MM.1S (cell line): Measurements from ENCODE around the gene STK32C.

ENCODE experiments used
- EZH2 ChIP-seq: fragments of 300-600 bp; sonication (generic); optimal IDR thresholded peaks from 2 replicates; pipeline ENCODE3; 2017; ENCODE audit warnings: low read depth, mild to moderate bottlenecking, antibody characterized with exemption, low read length, mixed read lengths
- EZH2phosphoT487 ChIP-seq: fragments of 300-600 bp; sonication (generic); IDR thresholded peaks from 2 replicates; pipeline ENCODE4 v1.6.1; 2018; ENCODE audit warnings: antibody characterized with exemption, low read length
- TF ChIP-seq, protein P1 (sequence below): fragments of 300-600 bp; sonication (generic); IDR thresholded peaks from 2 replicates; pipeline ENCODE4 v1.5.1; 2016; ENCODE audit warnings: antibody characterized with exemption, low read length, mixed read lengths

DNA sequence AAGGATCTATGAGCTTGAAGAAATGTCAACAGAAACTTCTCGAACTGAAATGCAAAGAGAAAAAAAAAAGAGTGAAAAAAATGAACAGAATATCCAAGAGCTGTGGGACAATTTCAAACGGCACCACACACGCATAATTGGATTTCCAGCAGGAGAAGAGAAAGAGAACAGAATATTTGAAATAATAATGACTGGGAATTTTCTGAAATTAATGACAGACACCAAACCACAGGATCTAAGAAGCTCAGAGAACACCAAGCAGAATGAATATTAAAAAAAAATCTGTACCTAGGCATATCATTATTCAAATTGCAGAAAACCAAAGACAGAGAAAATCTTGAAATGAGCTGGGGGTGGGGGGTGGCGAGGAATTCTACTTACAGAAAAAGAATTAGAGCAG, 93.8 kb downstream of the STK32C start:
- TF ChIP-seq, protein P1, sequence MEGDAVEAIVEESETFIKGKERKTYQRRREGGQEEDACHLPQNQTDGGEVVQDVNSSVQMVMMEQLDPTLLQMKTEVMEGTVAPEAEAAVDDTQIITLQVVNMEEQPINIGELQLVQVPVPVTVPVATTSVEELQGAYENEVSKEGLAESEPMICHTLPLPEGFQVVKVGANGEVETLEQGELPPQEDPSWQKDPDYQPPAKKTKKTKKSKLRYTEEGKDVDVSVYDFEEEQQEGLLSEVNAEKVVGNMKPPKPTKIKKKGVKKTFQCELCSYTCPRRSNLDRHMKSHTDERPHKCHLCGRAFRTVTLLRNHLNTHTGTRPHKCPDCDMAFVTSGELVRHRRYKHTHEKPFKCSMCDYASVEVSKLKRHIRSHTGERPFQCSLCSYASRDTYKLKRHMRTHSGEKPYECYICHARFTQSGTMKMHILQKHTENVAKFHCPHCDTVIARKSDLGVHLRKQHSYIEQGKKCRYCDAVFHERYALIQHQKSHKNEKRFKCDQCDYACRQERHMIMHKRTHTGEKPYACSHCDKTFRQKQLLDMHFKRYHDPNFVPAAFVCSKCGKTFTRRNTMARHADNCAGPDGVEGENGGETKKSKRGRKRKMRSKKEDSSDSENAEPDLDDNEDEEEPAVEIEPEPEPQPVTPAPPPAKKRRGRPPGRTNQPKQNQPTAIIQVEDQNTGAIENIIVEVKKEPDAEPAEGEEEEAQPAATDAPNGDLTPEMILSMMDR = no peak
- no peak for TF ChIP-seq EZH2
- TF ChIP-seq EZH2phosphoT487 = no peak
